Liver (tissue), 9 donors: Measurements from ENCODE around the gene MAP4K4. TPM values are rescaled to one million over a fixed set of nuclear protein-coding genes. Genes with fewer than 3 reads are reported as not detected.

Source experiments
- DNase-seq: peaks from one replicate; pipeline ENCODE4 v3.0.0-alpha.2; 2017; ENCODE audit warnings: low spot score
- H3K27ac ChIP-seq, 2 donors: one replicate each; pipeline ENCODE4 v1.7.0; 2013; ENCODE audit warnings: inconsistent platforms in 2 of 2, low read length in 2 of 2, control low read depth in 1 of 2, low read depth in 1 of 2, mild to moderate bottlenecking in 1 of 2
- H3K27me3 ChIP-seq, 4 donors: one replicate each; pipeline versions ENCODE4 v1.6.1 to v1.7.0; 2013; ENCODE audit warnings: low read length in 3 of 4, inconsistent platforms in 1 of 4, mild to moderate bottlenecking in 1 of 4, moderate library complexity in 1 of 4; ENCODE audit not compliant: control insufficient read depth in 4 of 4, insufficient read depth in 4 of 4
- H3K36me3 ChIP-seq, 4 donors: one replicate each; pipeline versions ENCODE4 v1.6.1 to v1.7.0; 2013; ENCODE audit warnings: low read length in 3 of 4, mild to moderate bottlenecking in 3 of 4, low read depth in 1 of 4, moderate library complexity in 1 of 4; ENCODE audit not compliant: control insufficient read depth in 4 of 4, insufficient read depth in 3 of 4
- H3K4me1 ChIP-seq, 4 donors: one replicate each; pipeline versions ENCODE4 v1.6.1 to v1.7.0; 2013; ENCODE audit warnings: low read length in 3 of 4, mild to moderate bottlenecking in 3 of 4, moderate library complexity in 1 of 4; ENCODE audit not compliant: control insufficient read depth in 4 of 4, insufficient read depth in 4 of 4
- H3K4me3 ChIP-seq, 3 donors: one replicate each; pipeline versions ENCODE4 v1.6.1 to v1.7.0; 2013; ENCODE audit warnings: low read length in 3 of 3, control low read depth in 1 of 3, low read depth in 1 of 3, mild to moderate bottlenecking in 1 of 3
- H3K9ac ChIP-seq, 2 donors: one replicate each; pipeline ENCODE4 v1.7.0; 2013; ENCODE audit warnings: low read length in 2 of 2, mild to moderate bottlenecking in 2 of 2, moderate library complexity in 2 of 2, control low read depth in 1 of 2, low read depth in 1 of 2
- H3K9me3 ChIP-seq, 4 donors: one replicate each; pipeline versions ENCODE4 v1.6.1 to v1.7.0; 2013; ENCODE audit warnings: low read length in 3 of 4; ENCODE audit not compliant: control insufficient read depth in 4 of 4
- ATF3 ChIP-seq: IDR thresholded peaks from 2 replicates; pipeline ENCODE4 v1.6.1; 2016; ENCODE audit warnings: antibody characterized with exemption
- CTCF ChIP-seq: fragments of 150-350 bp; IDR thresholded peaks from 2 replicates; pipeline ENCODE4 v1.5.1; 2017; ENCODE audit warnings: improper control_type of control experiment, low read depth, low read length; ENCODE audit not compliant: missing input control
- EGR1 ChIP-seq, 2 donors: IDR thresholded peaks; 2 replicates each; pipeline ENCODE4 v1.6.1; 2016 to 2018; ENCODE audit warnings: antibody characterized with exemption in 2 of 2, low read depth in 2 of 2
- FOXA1 ChIP-seq: IDR thresholded peaks from 2 replicates; pipeline ENCODE4 v1.6.1; 2016; ENCODE audit warnings: antibody characterized with exemption
- FOXA2 ChIP-seq: IDR thresholded peaks from 2 replicates; pipeline ENCODE4 v1.6.1; 2016; ENCODE audit warnings: antibody characterized with exemption
- GABPA ChIP-seq, 2 donors: IDR thresholded peaks in 1 of 2; conservative IDR thresholded peaks in 1 of 2; 2 replicates each; pipeline ENCODE4 v1.6.1; 2016; ENCODE audit warnings: antibody characterized with exemption in 2 of 2, mild to moderate bottlenecking in 1 of 2, moderate library complexity in 1 of 2
- HNF4A ChIP-seq, 2 donors: conservative IDR thresholded peaks; 2 replicates each; pipeline ENCODE4 v1.6.1; 2016; ENCODE audit warnings: antibody characterized with exemption in 2 of 2, mild to moderate bottlenecking in 2 of 2
- HNF4G ChIP-seq: IDR thresholded peaks from 2 replicates; pipeline ENCODE4 v1.6.1; 2016; ENCODE audit warnings: antibody characterized with exemption
- JUND ChIP-seq, 2 donors: IDR thresholded peaks; 2 replicates each; pipeline ENCODE4 v1.6.1; 2016; ENCODE audit warnings: antibody characterized with exemption in 2 of 2
- MAX ChIP-seq: IDR thresholded peaks from 2 replicates; pipeline ENCODE4 v1.6.1; 2016; ENCODE audit warnings: antibody characterized with exemption
- NR2F2 ChIP-seq: IDR thresholded peaks from 2 replicates; pipeline ENCODE4 v1.6.1; 2016; ENCODE audit warnings: antibody characterized with exemption
- RAD21 ChIP-seq, 2 donors: IDR thresholded peaks; 2 replicates each; pipeline ENCODE4 v1.6.1; 2016; ENCODE audit warnings: antibody characterized with exemption in 2 of 2, mild to moderate bottlenecking in 2 of 2
- REST ChIP-seq: IDR thresholded peaks from 2 replicates; pipeline ENCODE4 v1.6.1; 2016; ENCODE audit warnings: antibody characterized with exemption, mild to moderate bottlenecking
- RXRA ChIP-seq, 2 donors: IDR thresholded peaks; 2 replicates each; pipeline ENCODE4 v1.6.1; 2017 to 2018; ENCODE audit warnings: antibody characterized with exemption in 2 of 2, mild to moderate bottlenecking in 1 of 2
- TAF1 ChIP-seq: conservative IDR thresholded peaks from 2 replicates; pipeline ENCODE4 v1.6.1; 2016; ENCODE audit warnings: antibody characterized with exemption, mild to moderate bottlenecking
- YY1 ChIP-seq: IDR thresholded peaks from 2 replicates; pipeline ENCODE4 v1.6.1; 2016; ENCODE audit warnings: antibody characterized with exemption, mild to moderate bottlenecking
- ZBTB33 ChIP-seq: IDR thresholded peaks from 2 replicates; pipeline ENCODE4 v1.6.1; 2016; ENCODE audit warnings: antibody characterized with exemption
- WGBS: extraction: QIAGEN DNeasy Blood & Tissue Kit; methylation state at CpG from one replicate; pipeline ENCODE4 v1.1.7; 2013; 5-methylcytosine and 5-hydroxymethylcytosine counted together
- polyA plus RNA-seq, 2 donors: library from polyadenylated mRNA; stranded (reverse) in 1 of 2; unstranded in 1 of 2; fragments of 200-250 nt in 1 of 2; fragments of >200 nt in 1 of 2; fragmentation: Nextera tagmentation in 1 of 2; extraction: Ambion mirVana in 1 of 2; gene quantifications; one replicate each; pipeline versions ENCODE4 v1.2.1 to v1.2.3, GENCODE V29; 2013 to 2015
- total RNA-seq, 2 donors: library from RNA; depleted of rRNA; stranded (reverse); fragments of >200 nt; gene quantifications; one replicate each; pipeline ENCODE4 v1.2.3, GENCODE V29; 2014
- donor health status: healthy.
- donor health status: healthy.
- donor health status: healthy.
- donor health status: healthy.
- donor health status: healthy.

Gene MAP4K4
- total and polyA plus RNA-seq, 4 donors: 9.1 to 40.0 (median 23.6) TPM

GRCh38 chr2:101808006-101808562 is 110.6 kb downstream of the MAP4K4 start:
- H3K4me3 ChIP-seq: no peak overlapping the region
- no peaks in the 10 kb centered on the region for H3K27me3 ChIP-seq
- 86% methylated on average over 6 of the region's 6 CpGs for WGBS
- no peak overlapping the region for H3K27ac ChIP-seq
- no peak for DNase-seq
- H3K4me1 ChIP-seq: peaks cover 11 to 33% (median 31%) of the 10 kb centered on the region in 4 donors
- TF ChIP-seq FOXA2 (no peak), MAX (no peak), NR2F2 (no peak), GABPA (IDR thresholded peaks at IDR 0.05 in 1 of 2, conservative IDR thresholded peaks at IDR 0.05 in 1 of 2) (no peak), RAD21 (IDR thresholded peaks at IDR 0.05) (no peak)
- no peaks in the 10 kb centered on the region for H3K9me3 ChIP-seq
- no peak overlapping the region for H3K9ac ChIP-seq
- H3K36me3 ChIP-seq: no peaks in the 10 kb centered on the region

GRCh38 chr2:101809698-101810097 is 112.2 kb downstream of the MAP4K4 start:
- no peak overlapping the region for H3K9ac ChIP-seq
- H3K9me3 ChIP-seq: no peaks in the 10 kb centered on the region
- peaks cover 9 to 28% (median 23%) of the 10 kb centered on the region in 4 donors for H3K4me1 ChIP-seq
- TF ChIP-seq EGR1 (IDR thresholded peaks at IDR 0.05; ENCODE audit: low read depth in 2 of 2) (no peak), RXRA (IDR thresholded peaks at IDR 0.05) (no peak), FOXA1 (no peak), REST (no peak), FOXA2 (no peak), CTCF (no peak), RAD21 (IDR thresholded peaks at IDR 0.05) (no peak), TAF1 (no peak), ATF3 (no peak), ZBTB33 (no peak), YY1 (no peak), HNF4A (conservative IDR thresholded peaks at IDR 0.05) (no peak), GABPA (IDR thresholded peaks at IDR 0.05 in 1 of 2, conservative IDR thresholded peaks at IDR 0.05 in 1 of 2) (no peak), HNF4G (no peak), NR2F2 (no peak), JUND (IDR thresholded peaks at IDR 0.05) (no peak)
- no peak overlapping the region for H3K4me3 ChIP-seq
- no peaks in the 10 kb centered on the region for H3K27me3 ChIP-seq
- no peaks in the 10 kb centered on the region for H3K36me3 ChIP-seq
- no peak overlapping the region for H3K27ac ChIP-seq
- DNase-seq: no peak
